ENCODE data around the gene TRAPPC4. TPM values are rescaled to one million over a fixed set of nuclear protein-coding genes. Genes with fewer than 3 reads are reported as not detected.

The TRAPPC4 gene
- total and polyA plus RNA-seq, 2 experiments from 2014 or later, result 90.6 to 210 TPM

- Histone ChIP-seq H3K4me1 (ENCODE audit: insufficient read depth) (peaks cover 20% of the 10 kb centered on the region), H3K9ac (no peak overlapping the region), H4K20me1 (ENCODE audit: insufficient read depth) (no peaks in the 10 kb centered on the region), H3K4me2 (ENCODE audit: unreplicated experiment) (no peak overlapping the region), H3K9me3 (ENCODE audit: low read depth) (no peaks in the 10 kb centered on the region), H3K27me3 (replicated peaks; ENCODE audit: insufficient read depth) (no peaks in the 10 kb centered on the region), H3K27ac (peak overlapping the region; percentile 35; the same call in 1 of the 2 replicates), H3F3A (ENCODE audit: insufficient read depth) (peaks cover 20% of the 10 kb centered on the region), H3K4me3 (no peak overlapping the region), H3K9me2 (ENCODE audit: insufficient read depth) (no peaks in the 10 kb centered on the region), H3K79me2 (ENCODE audit: insufficient read depth) (peaks cover 57% of the 10 kb centered on the region), H3K36me3 (ENCODE audit: low read depth) (no peaks in the 10 kb centered on the region), H2AFZ (no peak overlapping the region)
- DNase-seq, result peak; percentile 73
- WGBS, 2 experiments (ENCODE audit: low coverage in 1 of 2, low lambda C conversion rate in 2 of 2, missing lambda C conversion rate in 2 of 2), result 51 to 53% methylated on average over 5 of the region's 5 CpGs
- in situ Hi-C loops (cut with MboI), result no loop called here
- TF ChIP-seq EZH2 (IDR thresholded peaks at IDR 0.05; ENCODE audit: insufficient read depth, poor library complexity, severe bottlenecking) (no peak), EZH2phosphoT487 (IDR thresholded peaks at IDR 0.05; ENCODE audit: insufficient read depth, low read depth) (no peak)
These were observed 44.2 kb downstream of the TRAPPC4 start for GRCh38 chr11:119062779-119063178.

DNA sequence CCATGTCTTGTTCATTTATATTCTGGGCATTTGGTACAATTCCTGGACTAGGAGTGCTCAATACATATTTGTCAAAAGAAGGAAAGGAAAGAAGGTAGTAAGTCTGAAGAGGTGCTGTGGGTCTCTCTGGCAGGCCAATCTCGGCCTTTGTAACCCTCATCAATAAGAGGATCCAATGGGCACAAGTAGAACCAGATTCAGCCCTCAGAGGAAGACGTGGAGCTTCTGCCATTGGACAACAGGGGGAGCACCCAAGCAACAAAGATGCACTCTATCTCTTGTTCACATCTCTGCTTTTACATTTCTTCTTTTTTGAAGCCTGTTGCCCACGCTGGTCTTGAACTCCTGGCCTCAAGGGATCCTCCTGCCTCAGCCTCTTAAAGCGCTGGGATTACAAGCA, 46.8 kb downstream of the TRAPPC4 start:
- Histone ChIP-seq H3K4me1 (ENCODE audit: insufficient read depth) (peaks cover 14% of the 10 kb centered on the region), H3K27ac (no peak overlapping the region), H2AFZ (no peak overlapping the region), H3K79me2 (ENCODE audit: insufficient read depth) (peaks cover 77% of the 10 kb centered on the region), H3K9me2 (ENCODE audit: insufficient read depth) (no peaks in the 10 kb centered on the region), H3K9ac (0 out of 2 replicates have a peak overlapping the region, but pooled peaks have one; percentile 5), H3K27me3 (replicated peaks; ENCODE audit: insufficient read depth) (no peaks in the 10 kb centered on the region), H4K20me1 (ENCODE audit: insufficient read depth) (no peaks in the 10 kb centered on the region), H3K4me2 (ENCODE audit: unreplicated experiment) (no peak overlapping the region), H3K9me3 (ENCODE audit: low read depth) (no peaks in the 10 kb centered on the region), H3K36me3 (ENCODE audit: low read depth) (no peaks in the 10 kb centered on the region), H3K4me3 (no peak overlapping the region), H3F3A (ENCODE audit: insufficient read depth) (peaks cover 15% of the 10 kb centered on the region)
- peak; percentile 65 for DNase-seq
- WGBS, 2 experiments (ENCODE audit: low coverage in 1 of 2, low lambda C conversion rate in 2 of 2, missing lambda C conversion rate in 2 of 2), result 40 to 47% methylated on average over 4 of the region's 4 CpGs
- TF ChIP-seq EZH2 (IDR thresholded peaks at IDR 0.05; ENCODE audit: insufficient read depth, poor library complexity, severe bottlenecking) (no peak), EZH2phosphoT487 (IDR thresholded peaks at IDR 0.05; ENCODE audit: insufficient read depth, low read depth) (no peak)
- in situ Hi-C loops (cut with MboI), result no loop called here

- no peaks in the 10 kb centered on the region for H4K20me1 ChIP-seq (ENCODE audit: insufficient read depth)
- H3K9me2 ChIP-seq (ENCODE audit: insufficient read depth), result no peaks in the 10 kb centered on the region
- H3K36me3 ChIP-seq (ENCODE audit: low read depth), result 0 out of 2 replicates have a peak, but pooled peaks cover 5% of the 10 kb centered on the region
- DNase-seq, result peak; percentile 99
- in situ Hi-C loops (cut with MboI), result no loop called here
- peaks cover 69% of the 10 kb centered on the region for H3K79me2 ChIP-seq (ENCODE audit: insufficient read depth)
- peak within 1 kb of the TSS; percentile 92 for H3K4me2 ChIP-seq (ENCODE audit: unreplicated experiment)
- TF ChIP-seq EZH2 (IDR thresholded peaks at IDR 0.05; ENCODE audit: insufficient read depth, poor library complexity, severe bottlenecking), result no peak
- no peak for TF ChIP-seq EZH2phosphoT487 (IDR thresholded peaks at IDR 0.05; ENCODE audit: insufficient read depth, low read depth)
- H2AFZ ChIP-seq, result peak within 1 kb of the TSS; percentile 97
- H3K27ac ChIP-seq, result peak within 1 kb of the TSS; percentile 89
- WGBS, 2 experiments (ENCODE audit: low coverage in 1 of 2, low lambda C conversion rate in 2 of 2, missing lambda C conversion rate in 2 of 2), result 0 to 1% methylated on average over 46 to 49 of the region's 49 CpGs
- peak within 1 kb of the TSS; percentile 86 for H3K4me3 ChIP-seq
- H3K27me3 ChIP-seq (replicated peaks; ENCODE audit: insufficient read depth), result no peaks in the 10 kb centered on the region
- peaks cover 13% of the 10 kb centered on the region for H3K4me1 ChIP-seq (ENCODE audit: insufficient read depth)
- peak within 1 kb of the TSS; percentile 90 for H3K9ac ChIP-seq
- peaks cover 15% of the 10 kb centered on the region for H3F3A ChIP-seq (ENCODE audit: insufficient read depth)
- no peaks in the 10 kb centered on the region for H3K9me3 ChIP-seq (ENCODE audit: low read depth)
These were observed 49.0 kb downstream of the TRAPPC4 start, which contains the start of gene VPS11 for GRCh38 chr11:119067371-119068222. VPS11 (plus strand) TSS chr11:119067818; CDS start chr11:119067824, 6 bp downstream.

Small RNA genes lying within 50 kb of the gene (microRNA-seq; reads per million reads assigned to microRNA genes)
- gene MIR3656 (ENCODE audit: borderline number of aligned reads), result not detected

Small RNA genes lying within 50 kb of the gene (small RNA-seq; reads per million reads assigned to genes)
- gene AP003392.2 (ENCODE audit: low read depth, low replicate concordance) (not detected), gene RF00017 (ENCODE audit: low read depth, low replicate concordance) (not detected), gene RF00019 (ENCODE audit: low read depth, low replicate concordance) (not detected)

Other genes with a start within 250 kb of the TRAPPC4 start
- 84.6 and 88.9 TPM in 2 replicates for gene DDX6, start 227.6 kb upstream of the TRAPPC4 start, total RNA-seq (2014; rRNA removed; shearing (Covaris generic))
- gene DDX6, start 227.6 kb upstream of the TRAPPC4 start, polyA plus RNA-seq (2016; fragmentation: Nextera tagmentation; extraction: Ambion mirVana), result 20.9 and 21.3 TPM in 2 replicates
- gene CXCR5, start 134.9 kb upstream of the TRAPPC4 start, total RNA-seq (2014; rRNA removed; shearing (Covaris generic)), result not detected in 2 replicates
- gene CXCR5, start 134.9 kb upstream of the TRAPPC4 start, polyA plus RNA-seq (2016; fragmentation: Nextera tagmentation; extraction: Ambion mirVana), result not detected in 2 replicates
- gene BCL9L, start 92.8 kb upstream of the TRAPPC4 start, total RNA-seq (2014; rRNA removed; shearing (Covaris generic)), result 13.9 and 17.6 TPM in 2 replicates
- gene BCL9L, start 92.8 kb upstream of the TRAPPC4 start, polyA plus RNA-seq (2016; fragmentation: Nextera tagmentation; extraction: Ambion mirVana), result 7.2 TPM in 2 replicates
- gene UPK2, start 62.5 kb upstream of the TRAPPC4 start, total RNA-seq (2014; rRNA removed; shearing (Covaris generic)), result not detected in 2 replicates
- 0.27 and 0.28 TPM in 2 replicates for gene UPK2, start 62.5 kb upstream of the TRAPPC4 start, polyA plus RNA-seq (2016; fragmentation: Nextera tagmentation; extraction: Ambion mirVana)
- not detected in 2 replicates for gene FOXR1, start 47.0 kb upstream of the TRAPPC4 start, total RNA-seq (2014; rRNA removed; shearing (Covaris generic))
- not detected in 2 replicates for gene FOXR1, start 47.0 kb upstream of the TRAPPC4 start, polyA plus RNA-seq (2016; fragmentation: Nextera tagmentation; extraction: Ambion mirVana)
- gene CENATAC, start 20.6 kb upstream of the TRAPPC4 start, total RNA-seq (2014; rRNA removed; shearing (Covaris generic)), result 15.3 and 19.3 TPM in 2 replicates
- 10.4 and 13.1 TPM in 2 replicates for gene CENATAC, start 20.6 kb upstream of the TRAPPC4 start, polyA plus RNA-seq (2016; fragmentation: Nextera tagmentation; extraction: Ambion mirVana)
- gene RPS25, start 423 bp upstream of the TRAPPC4 start, total RNA-seq (2014; rRNA removed; shearing (Covaris generic)), result 653 and 1,103 TPM in 2 replicates
- gene RPS25, start 423 bp upstream of the TRAPPC4 start, polyA plus RNA-seq (2016; fragmentation: Nextera tagmentation; extraction: Ambion mirVana), result 1,202 and 1,239 TPM in 2 replicates
- gene SLC37A4, start 12.1 kb downstream of the TRAPPC4 start, total RNA-seq (2014; rRNA removed; shearing (Covaris generic)), result 11.1 and 13.7 TPM in 2 replicates
- 7.8 and 7.9 TPM in 2 replicates for gene SLC37A4, start 12.1 kb downstream of the TRAPPC4 start, polyA plus RNA-seq (2016; fragmentation: Nextera tagmentation; extraction: Ambion mirVana)
- 85.4 and 97.0 TPM in 2 replicates for gene HYOU1, start 38.4 kb downstream of the TRAPPC4 start, total RNA-seq (2014; rRNA removed; shearing (Covaris generic))
- 56.3 and 58.5 TPM in 2 replicates for gene HYOU1, start 38.4 kb downstream of the TRAPPC4 start, polyA plus RNA-seq (2016; fragmentation: Nextera tagmentation; extraction: Ambion mirVana)
- 21.0 and 27.9 TPM in 2 replicates for gene VPS11, start 49.1 kb downstream of the TRAPPC4 start, total RNA-seq (2014; rRNA removed; shearing (Covaris generic))
- 22.3 and 24.1 TPM in 2 replicates for gene VPS11, start 49.1 kb downstream of the TRAPPC4 start, polyA plus RNA-seq (2016; fragmentation: Nextera tagmentation; extraction: Ambion mirVana)
- gene HMBS, start 66.1 kb downstream of the TRAPPC4 start, total RNA-seq (2014; rRNA removed; shearing (Covaris generic)), result 5.1 and 8.5 TPM in 2 replicates
- gene HMBS, start 66.1 kb downstream of the TRAPPC4 start, polyA plus RNA-seq (2016; fragmentation: Nextera tagmentation; extraction: Ambion mirVana), result 46.1 and 53.3 TPM in 2 replicates
- 30.0 and 30.9 TPM in 2 replicates for gene DPAGT1, start 83.1 kb downstream of the TRAPPC4 start, total RNA-seq (2014; rRNA removed; shearing (Covaris generic))
- gene DPAGT1, start 83.1 kb downstream of the TRAPPC4 start, polyA plus RNA-seq (2016; fragmentation: Nextera tagmentation; extraction: Ambion mirVana), result 68.6 and 73.6 TPM in 2 replicates
- gene C2CD2L, start 88.6 kb downstream of the TRAPPC4 start, total RNA-seq (2014; rRNA removed; shearing (Covaris generic)), result 4.1 and 4.7 TPM in 2 replicates
- 2.6 and 3.1 TPM in 2 replicates for gene C2CD2L, start 88.6 kb downstream of the TRAPPC4 start, polyA plus RNA-seq (2016; fragmentation: Nextera tagmentation; extraction: Ambion mirVana)
- 24.9 and 31.8 TPM in 2 replicates for gene HINFP, start 102.8 kb downstream of the TRAPPC4 start, total RNA-seq (2014; rRNA removed; shearing (Covaris generic))
- 8.3 and 9.1 TPM in 2 replicates for gene HINFP, start 102.8 kb downstream of the TRAPPC4 start, polyA plus RNA-seq (2016; fragmentation: Nextera tagmentation; extraction: Ambion mirVana)
- not detected in 2 replicates for gene ABCG4, start 130.3 kb downstream of the TRAPPC4 start, total RNA-seq (2014; rRNA removed; shearing (Covaris generic))
- 0.06 and 0.14 TPM in 2 replicates for gene ABCG4, start 130.3 kb downstream of the TRAPPC4 start, polyA plus RNA-seq (2016; fragmentation: Nextera tagmentation; extraction: Ambion mirVana)
- gene NLRX1, start 150.0 kb downstream of the TRAPPC4 start, total RNA-seq (2014; rRNA removed; shearing (Covaris generic)), result 19.7 and 28.0 TPM in 2 replicates
- 13.4 and 13.8 TPM in 2 replicates for gene NLRX1, start 150.0 kb downstream of the TRAPPC4 start, polyA plus RNA-seq (2016; fragmentation: Nextera tagmentation; extraction: Ambion mirVana)
- gene NHERF4, start 166.7 kb downstream of the TRAPPC4 start, total RNA-seq (2014; rRNA removed; shearing (Covaris generic)), result not detected in 2 replicates
- not detected in 2 replicates for gene NHERF4, start 166.7 kb downstream of the TRAPPC4 start, polyA plus RNA-seq (2016; fragmentation: Nextera tagmentation; extraction: Ambion mirVana)
- gene CBL, start 187.6 kb downstream of the TRAPPC4 start, total RNA-seq (2014; rRNA removed; shearing (Covaris generic)), result 7.8 and 8.6 TPM in 2 replicates
- 5.0 and 5.8 TPM in 2 replicates for gene CBL, start 187.6 kb downstream of the TRAPPC4 start, polyA plus RNA-seq (2016; fragmentation: Nextera tagmentation; extraction: Ambion mirVana)